ENCODE measurements around the gene CTSO.

DNA sequence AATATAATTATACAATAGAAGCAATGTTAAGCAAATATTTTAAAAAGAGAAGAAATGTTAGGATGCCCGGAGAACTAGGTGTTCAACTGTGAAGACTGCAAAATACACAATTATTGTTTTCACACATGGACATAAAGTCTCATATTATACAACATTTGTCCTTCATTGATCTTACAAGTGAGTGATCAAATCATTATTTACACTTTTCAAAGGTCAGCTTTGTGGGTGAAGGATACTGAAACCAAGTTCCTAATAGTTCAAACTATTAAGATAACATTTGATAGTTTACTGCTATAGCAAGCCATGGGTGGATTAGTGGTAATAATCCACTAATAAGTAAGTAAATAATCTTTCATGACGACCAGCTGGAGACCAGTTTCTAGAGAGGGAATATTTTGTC lies 23.3 kb downstream of the CTSO start:
- TF ChIP-seq, protein P1, sequence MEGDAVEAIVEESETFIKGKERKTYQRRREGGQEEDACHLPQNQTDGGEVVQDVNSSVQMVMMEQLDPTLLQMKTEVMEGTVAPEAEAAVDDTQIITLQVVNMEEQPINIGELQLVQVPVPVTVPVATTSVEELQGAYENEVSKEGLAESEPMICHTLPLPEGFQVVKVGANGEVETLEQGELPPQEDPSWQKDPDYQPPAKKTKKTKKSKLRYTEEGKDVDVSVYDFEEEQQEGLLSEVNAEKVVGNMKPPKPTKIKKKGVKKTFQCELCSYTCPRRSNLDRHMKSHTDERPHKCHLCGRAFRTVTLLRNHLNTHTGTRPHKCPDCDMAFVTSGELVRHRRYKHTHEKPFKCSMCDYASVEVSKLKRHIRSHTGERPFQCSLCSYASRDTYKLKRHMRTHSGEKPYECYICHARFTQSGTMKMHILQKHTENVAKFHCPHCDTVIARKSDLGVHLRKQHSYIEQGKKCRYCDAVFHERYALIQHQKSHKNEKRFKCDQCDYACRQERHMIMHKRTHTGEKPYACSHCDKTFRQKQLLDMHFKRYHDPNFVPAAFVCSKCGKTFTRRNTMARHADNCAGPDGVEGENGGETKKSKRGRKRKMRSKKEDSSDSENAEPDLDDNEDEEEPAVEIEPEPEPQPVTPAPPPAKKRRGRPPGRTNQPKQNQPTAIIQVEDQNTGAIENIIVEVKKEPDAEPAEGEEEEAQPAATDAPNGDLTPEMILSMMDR (IDR thresholded peaks at IDR 0.05 in 4 of 5, conservative IDR thresholded peaks at IDR 0.05 in 1 of 5) = no peak
- TF ChIP-seq POLR2A (IDR thresholded peaks at IDR 0.05) = no peak

Data from gastrocnemius medialis (tissue), 4 donors.